Hematopoietic multipotent progenitor cell treated with erythropoietin and hydrocortisone succinate and interleukin-3 and kit ligand, for 4 days (in vitro differentiated cells): Measurements from ENCODE around the gene S100A3.

Experiments
- DNase-seq: peaks from one replicate; pipeline ENCODE4 v3.0.0-alpha.2; 2015

Gene S100A3

GRCh38 chr1:153507926-153508583 is 41.0 kb downstream of the S100A3 start:
- DNase-seq, result no peak

GRCh38 chr1:153506831-153507413 is 42.1 kb downstream of the S100A3 start:
- DNase-seq, result no peak

GRCh38 chr1:153506386-153506785 is 42.7 kb downstream of the S100A3 start:
- DNase-seq, result no peak

- DNase-seq, result no peak
Measured at GRCh38 chr1:153505576-153505975, 43.5 kb downstream of the S100A3 start.

GRCh38 chr1:153503766-153504165 is 45.3 kb downstream of the S100A3 start:
- DNase-seq, result no peak

- no peak for DNase-seq
Measured at GRCh38 chr1:153498746-153499145, 50.3 kb downstream of the S100A3 start.
